CD4-positive, CD25-positive, alpha-beta regulatory T cell (primary cell): ENCODE measurements around the gene SRRM3. TPM values are rescaled to one million over a fixed set of nuclear protein-coding genes. Genes with fewer than 3 reads are reported as not detected.

ENCODE experiments used
- ATAC-seq, 2 donors: fragments of 150-1000 bp; cut with Tn5 transposase; one replicate each; pipeline ENCODE4 v1.10.0; 2021; ENCODE audit warnings: low read depth in 2 of 2, moderate number of reproducible peaks in 2 of 2, moderate library complexity in 1 of 2
- DNase-seq, 3 donors: peaks; one replicate each; pipeline versions ENCODE4 v3.0.0 to v3.0.0-alpha.2; 2012 to 2022; ENCODE audit warnings: mixed read lengths in 1 of 3
- H3K27ac ChIP-seq: one replicate; pipeline ENCODE4 v1.7.0; 2013; ENCODE audit warnings: mild to moderate bottlenecking, low read length; ENCODE audit not compliant: insufficient read depth, poor library complexity, severe bottlenecking
- H3K27me3 ChIP-seq: one replicate; pipeline ENCODE4 v1.7.0; 2013; ENCODE audit warnings: low read length; ENCODE audit not compliant: control insufficient read depth, insufficient read depth
- H3K36me3 ChIP-seq: one replicate; pipeline ENCODE4 v1.7.0; 2013; ENCODE audit warnings: mild to moderate bottlenecking, low read length, moderate library complexity; ENCODE audit not compliant: control insufficient read depth, insufficient read depth
- H3K4me1 ChIP-seq: 2 replicates; pipeline ENCODE4 v1.7.0; 2013; ENCODE audit warnings: mild to moderate bottlenecking, low read length; ENCODE audit not compliant: insufficient read depth, control insufficient read depth, poor library complexity, severe bottlenecking
- H3K4me3 ChIP-seq: one replicate; pipeline ENCODE4 v1.7.0; 2013; ENCODE audit warnings: low read depth, mild to moderate bottlenecking, low read length, moderate library complexity
- H3K9me3 ChIP-seq, 2 experiments: 1 replicate in 1 of 2; 2 replicates in 1 of 2; pipeline ENCODE4 v1.7.0; 2013; ENCODE audit warnings: low read length in 2 of 2, mild to moderate bottlenecking in 1 of 2, moderate library complexity in 1 of 2; ENCODE audit not compliant: control insufficient read depth in 2 of 2
- H3K27ac Mint-ChIP-seq, 3 donors: one replicate each; pipeline ENCODE4 v1.8.0; 2020 to 2022; ENCODE audit warnings: mild to moderate bottlenecking in 3 of 3, mixed read lengths in 3 of 3, moderate library complexity in 2 of 3
- H3K27me3 Mint-ChIP-seq: one replicate; pipeline ENCODE4 v1.8.0; 2022; ENCODE audit warnings: mild to moderate bottlenecking, mixed read lengths
- H3K36me3 Mint-ChIP-seq: one replicate; pipeline ENCODE4 v1.8.0; 2020; ENCODE audit warnings: mixed read lengths
- H3K4me1 Mint-ChIP-seq, 4 donors: one replicate each; pipeline ENCODE4 v1.8.0; 2020 to 2022; ENCODE audit warnings: mixed read lengths in 4 of 4, mild to moderate bottlenecking in 1 of 4
- H3K4me3 Mint-ChIP-seq, 4 donors: one replicate each; pipeline ENCODE4 v1.8.0; 2020 to 2022; ENCODE audit warnings: mild to moderate bottlenecking in 4 of 4, mixed read lengths in 4 of 4, moderate library complexity in 3 of 4
- H3K9me3 Mint-ChIP-seq, 7 donors: one replicate each; pipeline ENCODE4 v1.8.0; 2020 to 2022; ENCODE audit warnings: mixed read lengths in 7 of 7, mild to moderate bottlenecking in 3 of 7, moderate library complexity in 2 of 7
- polyA plus RNA-seq, 4 donors: library from polyadenylated mRNA; unstranded; fragments of 300-500 nt; fragmentation: Illumina TruSeq; gene quantifications; one replicate each; pipeline ENCODE4 v1.2.3, GENCODE V29; 2021
- total RNA-seq: library from RNA; stranded (reverse); gene quantifications from one replicate; pipeline ENCODE4 v1.2.3, GENCODE V29; 2022

SRRM3 gene
- total and polyA plus RNA-seq, 5 donors from 2014 or later, result not detected

- Mint-ChIP-seq H3K27me3 (peaks cover 12% of the 10 kb centered on the region), H3K4me1 (no peaks in the 10 kb centered on the region), H3K27ac (no peak overlapping the region), H3K4me3 (no peak overlapping the region), H3K9me3 (no peaks in the 10 kb centered on the region), H3K36me3 (no peaks in the 10 kb centered on the region)
- Histone ChIP-seq H3K36me3 (no peaks in the 10 kb centered on the region), H3K9me3 (no peaks in the 10 kb centered on the region), H3K4me3 (no peak overlapping the region), H3K27me3 (no peaks in the 10 kb centered on the region), H3K4me1 (no peaks in the 10 kb centered on the region), H3K27ac (no peak overlapping the region)
- DNase-seq (no peak), ATAC-seq (no peak)
These were observed 50.3 kb downstream of the SRRM3 start for GRCh38 chr7:76252021-76252420.

GRCh38 chr7:76254781-76255180 is 53.1 kb downstream of the SRRM3 start:
- no peak for ATAC-seq

GRCh38 chr7:76257973-76258372 is 56.3 kb downstream of the SRRM3 start:
- Histone ChIP-seq H3K9me3 (no peaks in the 10 kb centered on the region), H3K36me3 (no peaks in the 10 kb centered on the region), H3K27me3 (peaks cover 3% of the 10 kb centered on the region), H3K4me1 (peaks cover 8% of the 10 kb centered on the region), H3K4me3 (no peak overlapping the region), H3K27ac (no peak overlapping the region)
- Mint-ChIP-seq H3K4me3 (no peak overlapping the region), H3K27me3 (peaks cover 34% of the 10 kb centered on the region), H3K27ac (no peak overlapping the region), H3K36me3 (no peaks in the 10 kb centered on the region), H3K9me3 (peaks cover 0 to 2% (median 0%) of the 10 kb centered on the region in 7 donors), H3K4me1 (peaks cover 0 to 3% (median 0%) of the 10 kb centered on the region in 4 donors)
- no peak for ATAC-seq
- DNase-seq, result no peak

More at GRCh38 chr7:76254781-76255180, 53.1 kb downstream of the SRRM3 start:
- Mint-ChIP-seq H3K36me3 (no peaks in the 10 kb centered on the region), H3K4me3 (no peak overlapping the region), H3K9me3 (no peaks in the 10 kb centered on the region), H3K27ac (peak overlapping the region in 1 of 3 donors; percentile 28), H3K4me1 (no peaks in the 10 kb centered on the region), H3K27me3 (peaks cover 26% of the 10 kb centered on the region)
- no peak for DNase-seq
- peaks cover 3% of the 10 kb centered on the region for H3K27me3 ChIP-seq
- no peak overlapping the region for H3K27ac ChIP-seq
- no peaks in the 10 kb centered on the region for H3K9me3 ChIP-seq
- no peak overlapping the region for H3K4me3 ChIP-seq
- H3K36me3 ChIP-seq, result no peaks in the 10 kb centered on the region
- peaks cover 3% of the 10 kb centered on the region for H3K4me1 ChIP-seq

DNA sequence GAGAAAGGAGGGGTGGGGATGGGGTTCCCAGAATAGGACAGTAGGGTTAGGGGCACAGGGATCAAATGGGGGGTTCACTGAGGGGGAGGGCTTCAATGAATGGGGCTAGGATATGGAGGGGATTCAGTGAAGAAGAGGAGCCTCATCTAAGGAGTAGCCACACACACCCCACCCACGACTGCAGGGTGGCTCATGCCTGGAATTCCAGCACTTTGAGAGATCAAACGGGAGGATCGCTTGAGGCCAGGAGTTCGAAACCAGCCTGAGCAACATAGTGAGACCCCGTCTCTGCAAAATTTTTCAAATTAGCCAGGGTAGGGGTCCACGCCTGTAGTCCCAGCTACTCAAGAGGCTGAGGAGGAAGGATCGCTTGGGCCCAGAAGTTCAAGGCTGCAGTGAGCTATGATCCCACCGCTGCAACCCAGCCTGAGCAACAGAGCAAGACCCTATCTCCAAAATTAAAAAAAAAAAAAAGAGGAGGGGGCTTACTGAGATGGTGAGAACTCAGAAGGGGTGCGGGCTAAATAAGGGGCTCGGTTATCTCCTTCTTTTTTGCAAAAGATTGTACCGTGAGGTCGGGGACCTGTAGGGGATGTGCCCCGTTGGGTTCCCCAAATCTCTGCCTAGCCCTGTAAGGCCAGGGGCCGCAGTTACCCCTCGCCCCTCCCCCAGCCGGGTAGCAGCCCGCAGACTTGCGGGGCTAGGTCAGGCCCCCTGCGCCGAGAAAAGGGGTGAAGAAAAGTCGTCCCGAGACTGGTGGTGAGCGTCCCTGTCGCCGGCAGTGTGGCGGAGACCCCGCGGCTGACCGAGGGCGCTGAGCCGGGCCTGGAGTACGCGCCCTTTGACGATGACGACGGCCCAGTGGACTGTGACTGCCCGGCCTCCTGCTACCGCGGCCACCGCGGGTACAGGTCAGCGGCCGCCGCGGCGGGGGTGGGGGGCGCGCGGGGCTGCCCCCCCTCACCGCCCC is 57.7 kb downstream of the SRRM3 start:
- H3K4me3 ChIP-seq, result no peak overlapping the region
- no peaks in the 10 kb centered on the region for H3K9me3 ChIP-seq
- Mint-ChIP-seq H3K36me3 (no peaks in the 10 kb centered on the region), H3K9me3 (peaks cover 0 to 2% (median 0%) of the 10 kb centered on the region in 7 donors), H3K4me3 (peak overlapping the region in 2 of 4 donors; percentile 36 to 59), H3K4me1 (peaks cover 0 to 3% (median 0%) of the 10 kb centered on the region in 4 donors), H3K27me3 (peaks cover 42% of the 10 kb centered on the region), H3K27ac (no peak overlapping the region)
- no peak overlapping the region for H3K27ac ChIP-seq
- H3K4me1 ChIP-seq, result peaks cover 8% of the 10 kb centered on the region
- no peaks in the 10 kb centered on the region for H3K36me3 ChIP-seq
- peaks cover 3% of the 10 kb centered on the region for H3K27me3 ChIP-seq
- ATAC-seq (no peak), DNase-seq (no peak)

- DNase-seq, result peak in 2 of 3 donors; percentile 21 to 56
- H3K27me3 ChIP-seq, result peaks cover 3% of the 10 kb centered on the region
- no peak overlapping the region for H3K4me3 Mint-ChIP-seq
- H3K9me3 Mint-ChIP-seq, result peaks cover 0 to 2% (median 0%) of the 10 kb centered on the region in 7 donors
- H3K4me1 ChIP-seq, result peaks cover 8% of the 10 kb centered on the region
- peaks cover 42% of the 10 kb centered on the region for H3K27me3 Mint-ChIP-seq
- no peaks in the 10 kb centered on the region for H3K9me3 ChIP-seq
- no peaks in the 10 kb centered on the region for H3K36me3 ChIP-seq
- peak; percentile 32 to 60 for ATAC-seq
- no peaks in the 10 kb centered on the region for H3K36me3 Mint-ChIP-seq
- no peak overlapping the region for H3K27ac ChIP-seq
- peaks cover 0 to 3% (median 0%) of the 10 kb centered on the region in 4 donors for H3K4me1 Mint-ChIP-seq
- H3K27ac Mint-ChIP-seq, result no peak overlapping the region
- H3K4me3 ChIP-seq, result no peak overlapping the region
These were observed 58.5 kb downstream of the SRRM3 start for GRCh38 chr7:76260171-76260703.

DNA sequence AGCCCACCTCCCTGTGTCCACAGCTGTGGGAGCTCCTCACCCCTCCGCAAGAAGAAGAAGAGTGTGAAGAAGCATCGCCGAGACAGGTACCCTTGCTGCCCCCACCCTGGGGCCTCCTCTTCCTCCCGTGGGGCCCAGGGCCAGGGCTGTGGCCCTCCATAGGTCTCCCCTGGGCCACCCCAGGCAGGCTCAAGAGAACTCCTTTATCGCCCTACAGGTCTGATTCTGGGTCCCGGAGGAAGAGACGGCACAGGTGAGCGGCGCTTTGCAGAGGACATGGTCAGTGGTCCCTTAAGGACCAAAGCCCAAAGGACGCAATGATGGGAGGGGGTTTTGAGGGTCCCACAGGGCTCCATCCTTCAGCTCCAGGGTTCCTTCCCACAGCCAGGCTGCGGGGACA is 59.6 kb downstream of the SRRM3 start:
- no peak overlapping the region for H3K4me3 ChIP-seq
- peaks cover 0 to 2% (median 0%) of the 10 kb centered on the region in 7 donors for H3K9me3 Mint-ChIP-seq
- H3K36me3 ChIP-seq, result no peaks in the 10 kb centered on the region
- H3K36me3 Mint-ChIP-seq, result no peaks in the 10 kb centered on the region
- H3K27me3 Mint-ChIP-seq, result peaks cover 38% of the 10 kb centered on the region
- H3K27ac ChIP-seq, result no peak overlapping the region
- peaks cover 3% of the 10 kb centered on the region for H3K27me3 ChIP-seq
- H3K4me1 ChIP-seq, result peaks cover 8% of the 10 kb centered on the region
- H3K4me1 Mint-ChIP-seq, result peaks cover 0 to 3% (median 0%) of the 10 kb centered on the region in 4 donors
- peak overlapping the region in 1 of 4 donors; percentile 7 for H3K4me3 Mint-ChIP-seq
- no peak for ATAC-seq
- no peaks in the 10 kb centered on the region for H3K9me3 ChIP-seq
- H3K27ac Mint-ChIP-seq, result no peak overlapping the region
- no peak for DNase-seq

DNA sequence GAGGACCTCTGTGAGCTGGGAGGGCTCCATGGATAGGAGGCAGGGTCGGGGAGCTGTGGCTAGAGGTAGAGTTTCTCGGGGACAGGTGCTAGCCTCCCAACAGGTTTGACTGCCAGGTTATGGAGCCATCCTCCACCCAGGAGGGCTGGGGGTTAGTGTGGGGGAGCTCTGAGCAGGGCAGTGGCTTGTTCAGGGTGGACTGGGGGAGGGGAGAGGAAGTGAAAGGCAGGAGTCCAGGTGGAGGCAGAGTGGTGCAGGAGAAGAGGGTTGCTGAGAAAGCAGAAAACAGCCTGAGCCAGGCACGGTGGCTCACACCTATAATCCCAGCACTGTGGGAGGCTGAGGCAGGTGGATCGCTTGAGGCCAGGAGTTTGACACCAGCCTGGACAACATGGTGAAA is 60.2 kb downstream of the SRRM3 start:
- Histone ChIP-seq H3K27ac (no peak overlapping the region), H3K4me1 (peaks cover 11% of the 10 kb centered on the region), H3K4me3 (no peak overlapping the region), H3K36me3 (no peaks in the 10 kb centered on the region), H3K9me3 (no peaks in the 10 kb centered on the region), H3K27me3 (peaks cover 3% of the 10 kb centered on the region)
- H3K4me3 Mint-ChIP-seq, result no peak overlapping the region
- H3K27ac Mint-ChIP-seq, result no peak overlapping the region
- peaks cover 40% of the 10 kb centered on the region for H3K27me3 Mint-ChIP-seq
- H3K36me3 Mint-ChIP-seq, result no peaks in the 10 kb centered on the region
- no peak for DNase-seq
- no peak for ATAC-seq
- peaks cover 0 to 2% (median 0%) of the 10 kb centered on the region in 7 donors for H3K9me3 Mint-ChIP-seq
- H3K4me1 Mint-ChIP-seq, result peaks cover 0 to 6% (median 0%) of the 10 kb centered on the region in 4 donors
